Osteocyte (in vitro differentiated cells): ENCODE data around the gene KLHL42. TPM values are rescaled to one million over a fixed set of nuclear protein-coding genes. Genes with fewer than 3 reads are reported as not detected.

Experiments used
- DNase-seq: peaks from one replicate; pipeline ENCODE4 v3.0.0; 2021; ENCODE audit warnings: mixed read lengths; ENCODE audit not compliant: unreplicated experiment; ENCODE audit errors: extremely low spot score
- H3K27ac Mint-ChIP-seq: one replicate; pipeline ENCODE4 v1.8.0; 2021; ENCODE audit warnings: mild to moderate bottlenecking, mixed read lengths; ENCODE audit not compliant: unreplicated experiment
- H3K27me3 Mint-ChIP-seq: one replicate; pipeline ENCODE4 v1.8.0; 2021; ENCODE audit warnings: mixed read lengths; ENCODE audit not compliant: unreplicated experiment
- H3K36me3 Mint-ChIP-seq: one replicate; pipeline ENCODE4 v1.8.0; 2021; ENCODE audit warnings: mixed read lengths; ENCODE audit not compliant: unreplicated experiment
- H3K4me1 Mint-ChIP-seq: one replicate; pipeline ENCODE4 v1.8.0; 2021; ENCODE audit warnings: mixed read lengths; ENCODE audit not compliant: unreplicated experiment
- H3K4me3 Mint-ChIP-seq: one replicate; pipeline ENCODE4 v1.8.0; 2021; ENCODE audit warnings: mild to moderate bottlenecking, moderate library complexity, mixed read lengths; ENCODE audit not compliant: unreplicated experiment
- H3K9me3 Mint-ChIP-seq: one replicate; pipeline ENCODE4 v1.8.0; 2021; ENCODE audit warnings: mixed read lengths; ENCODE audit not compliant: unreplicated experiment
- total RNA-seq: library from RNA; stranded (reverse); gene quantifications from 2 replicates; pipeline ENCODE4 v1.2.1, GENCODE V29; 2021
- TF ChIP-seq, protein P1 (sequence below): fragments of 200-600 bp; sonication (generic); IDR thresholded peaks from 2 replicates; pipeline ENCODE4 v1.5.0; 2021; ENCODE audit warnings: antibody characterized with exemption, mild to moderate bottlenecking, moderate library complexity

Gene KLHL42
- total RNA-seq, 1 donor from 2014 or later: 29.2 TPM

DNA sequence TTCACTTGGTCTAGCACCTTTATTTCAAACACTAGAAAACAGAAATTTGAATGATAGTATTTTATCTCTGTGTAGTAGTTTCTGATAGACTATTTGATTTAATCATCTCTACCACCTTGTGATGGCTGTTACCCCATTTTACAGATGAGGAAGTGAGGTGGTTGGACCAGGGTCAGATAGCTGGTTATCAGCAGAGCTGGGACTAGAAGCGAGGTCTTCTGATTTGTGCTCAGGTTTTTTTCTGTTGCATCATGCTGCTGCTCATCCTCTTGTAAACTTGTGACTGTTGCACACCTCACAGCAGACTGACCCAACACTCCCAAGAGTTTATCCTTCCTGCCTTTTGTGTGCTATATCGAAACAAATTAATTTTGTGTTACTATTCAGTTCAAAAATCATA is 10.1 kb downstream of the KLHL42 start:
- H3K36me3 Mint-ChIP-seq: peaks cover 33% of the 10 kb centered on the region
- H3K9me3 Mint-ChIP-seq: no peaks in the 10 kb centered on the region

GRCh38 chr12:27794818-27795584 is 15.0 kb downstream of the KLHL42 start:
- H3K9me3 Mint-ChIP-seq: no peaks in the 10 kb centered on the region
- no peak overlapping the region for H3K27ac Mint-ChIP-seq
- DNase-seq: no peak

More for the DNA sequence above, 10.1 kb downstream of the KLHL42 start:
- TF ChIP-seq, protein P1, sequence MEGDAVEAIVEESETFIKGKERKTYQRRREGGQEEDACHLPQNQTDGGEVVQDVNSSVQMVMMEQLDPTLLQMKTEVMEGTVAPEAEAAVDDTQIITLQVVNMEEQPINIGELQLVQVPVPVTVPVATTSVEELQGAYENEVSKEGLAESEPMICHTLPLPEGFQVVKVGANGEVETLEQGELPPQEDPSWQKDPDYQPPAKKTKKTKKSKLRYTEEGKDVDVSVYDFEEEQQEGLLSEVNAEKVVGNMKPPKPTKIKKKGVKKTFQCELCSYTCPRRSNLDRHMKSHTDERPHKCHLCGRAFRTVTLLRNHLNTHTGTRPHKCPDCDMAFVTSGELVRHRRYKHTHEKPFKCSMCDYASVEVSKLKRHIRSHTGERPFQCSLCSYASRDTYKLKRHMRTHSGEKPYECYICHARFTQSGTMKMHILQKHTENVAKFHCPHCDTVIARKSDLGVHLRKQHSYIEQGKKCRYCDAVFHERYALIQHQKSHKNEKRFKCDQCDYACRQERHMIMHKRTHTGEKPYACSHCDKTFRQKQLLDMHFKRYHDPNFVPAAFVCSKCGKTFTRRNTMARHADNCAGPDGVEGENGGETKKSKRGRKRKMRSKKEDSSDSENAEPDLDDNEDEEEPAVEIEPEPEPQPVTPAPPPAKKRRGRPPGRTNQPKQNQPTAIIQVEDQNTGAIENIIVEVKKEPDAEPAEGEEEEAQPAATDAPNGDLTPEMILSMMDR: no peak
- Mint-ChIP-seq H3K27ac (no peak overlapping the region), H3K4me3 (no peak overlapping the region), H3K27me3 (no peaks in the 10 kb centered on the region), H3K4me1 (peaks cover 11% of the 10 kb centered on the region)
- DNase-seq: no peak

GRCh38 chr12:27796128-27796527 is 16.1 kb downstream of the KLHL42 start:
- Mint-ChIP-seq H3K36me3 (peaks cover 49% of the 10 kb centered on the region), H3K4me3 (no peak overlapping the region), H3K9me3 (no peaks in the 10 kb centered on the region), H3K27ac (no peak overlapping the region), H3K27me3 (no peaks in the 10 kb centered on the region), H3K4me1 (no peaks in the 10 kb centered on the region)
- no peak for DNase-seq
- TF ChIP-seq, protein P1: no peak

More at GRCh38 chr12:27794818-27795584, 15.0 kb downstream of the KLHL42 start:
- H3K27me3 Mint-ChIP-seq: no peaks in the 10 kb centered on the region
- H3K4me3 Mint-ChIP-seq: no peak overlapping the region
- H3K4me1 Mint-ChIP-seq: no peaks in the 10 kb centered on the region
- TF ChIP-seq, protein P1: no peak
- H3K36me3 Mint-ChIP-seq: peaks cover 49% of the 10 kb centered on the region

DNA sequence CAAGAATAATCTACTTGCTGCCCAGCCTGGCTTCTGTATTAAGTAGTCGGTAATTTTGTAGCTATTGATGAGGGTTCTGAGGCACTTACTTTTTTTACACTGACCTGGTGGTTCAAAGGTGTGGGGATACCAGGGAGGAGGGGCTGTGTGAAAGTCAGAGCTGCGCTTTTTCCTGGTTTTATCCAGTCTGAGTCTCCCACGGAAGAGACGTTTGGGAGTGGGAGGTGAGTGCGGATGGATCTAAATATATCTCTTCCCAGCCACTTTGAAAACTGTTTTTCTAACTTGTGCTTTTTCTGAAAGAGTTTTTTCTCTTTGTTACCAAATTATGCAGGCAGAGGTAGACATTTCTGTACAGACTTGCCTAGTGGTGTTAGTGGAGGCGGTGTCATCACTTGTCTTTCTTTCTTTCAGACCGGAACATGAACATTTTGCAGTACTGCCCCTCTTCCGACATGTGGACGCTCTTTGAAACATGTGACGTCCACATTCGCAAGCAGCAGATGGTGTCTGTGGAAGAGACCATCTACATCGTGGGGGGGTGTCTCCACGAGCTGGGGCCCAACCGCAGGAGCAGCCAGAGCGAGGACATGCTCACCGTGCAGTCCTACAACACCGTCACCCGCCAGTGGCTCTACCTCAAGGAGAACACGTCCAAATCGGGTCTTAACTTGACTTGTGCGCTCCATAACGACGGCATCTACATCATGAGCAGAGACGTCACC is 17.4 kb downstream of the KLHL42 start:
- TF ChIP-seq, protein P1: no peak
- Mint-ChIP-seq H3K27ac (no peak overlapping the region), H3K36me3 (peaks cover 44% of the 10 kb centered on the region), H3K4me3 (no peak overlapping the region), H3K4me1 (no peaks in the 10 kb centered on the region), H3K9me3 (no peaks in the 10 kb centered on the region), H3K27me3 (no peaks in the 10 kb centered on the region)
- DNase-seq: no peak

- no peak overlapping the region for H3K27ac Mint-ChIP-seq
- no peaks in the 10 kb centered on the region for H3K9me3 Mint-ChIP-seq
- no peak for DNase-seq
- no peaks in the 10 kb centered on the region for H3K27me3 Mint-ChIP-seq
- TF ChIP-seq, protein P1: no peak
- no peak overlapping the region for H3K4me3 Mint-ChIP-seq
- H3K36me3 Mint-ChIP-seq: peaks cover 24% of the 10 kb centered on the region
- peaks cover 1% of the 10 kb centered on the region for H3K4me1 Mint-ChIP-seq
Measured at GRCh38 chr12:27800819-27801218, 20.8 kb downstream of the KLHL42 start.
